ENCODE data around the gene OXLD1. TPM values are rescaled to one million over a fixed set of nuclear protein-coding genes. Genes with fewer than 3 reads are reported as not detected.

OXLD1 gene
- total RNA-seq, 1 donor from 2014 or later, result 31.2 TPM

- Mint-ChIP-seq H3K27ac (ENCODE audit: unreplicated experiment) (peak overlapping the region; percentile 41), H3K4me3 (ENCODE audit: unreplicated experiment) (peak overlapping the region; percentile 79)
Measured at GRCh38 chr17:81713004-81713555, 46.7 kb upstream of the OXLD1 start.

GRCh38 chr17:81712468-81713003, 46.1 kb upstream of the OXLD1 start:
- DNase-seq (ENCODE audit: extremely low spot score, unreplicated experiment), result no peak
- Mint-ChIP-seq H3K9me3 (ENCODE audit: unreplicated experiment) (no peaks in the 10 kb centered on the region), H3K4me3 (ENCODE audit: unreplicated experiment) (peak overlapping the region; percentile 79), H3K4me1 (ENCODE audit: unreplicated experiment) (peaks cover 26% of the 10 kb centered on the region), H3K27me3 (ENCODE audit: unreplicated experiment) (no peaks in the 10 kb centered on the region), H3K27ac (ENCODE audit: unreplicated experiment) (peak overlapping the region; percentile 41), H3K36me3 (ENCODE audit: unreplicated experiment) (no peaks in the 10 kb centered on the region)
- no peak for TF ChIP-seq CTCF (IDR thresholded peaks at IDR 0.05)

More at GRCh38 chr17:81713004-81713555, 46.7 kb upstream of the OXLD1 start:
- TF ChIP-seq CTCF (IDR thresholded peaks at IDR 0.05), result no peak
- no peaks in the 10 kb centered on the region for H3K36me3 Mint-ChIP-seq (ENCODE audit: unreplicated experiment)
- H3K27me3 Mint-ChIP-seq (ENCODE audit: unreplicated experiment), result no peaks in the 10 kb centered on the region
- no peak for DNase-seq (ENCODE audit: extremely low spot score, unreplicated experiment)
- peaks cover 26% of the 10 kb centered on the region for H3K4me1 Mint-ChIP-seq (ENCODE audit: unreplicated experiment)
- no peaks in the 10 kb centered on the region for H3K9me3 Mint-ChIP-seq (ENCODE audit: unreplicated experiment)

- H3K4me3 Mint-ChIP-seq (ENCODE audit: unreplicated experiment), result peak within 1 kb of the TSS; percentile 79
- peaks cover 26% of the 10 kb centered on the region for H3K4me1 Mint-ChIP-seq (ENCODE audit: unreplicated experiment)
- TF ChIP-seq CTCF (IDR thresholded peaks at IDR 0.05), result peak; percentile 13
- peak within 1 kb of the TSS; percentile 68 for H3K27ac Mint-ChIP-seq (ENCODE audit: unreplicated experiment)
- H3K9me3 Mint-ChIP-seq (ENCODE audit: unreplicated experiment), result no peaks in the 10 kb centered on the region
- DNase-seq (ENCODE audit: extremely low spot score, unreplicated experiment), result no peak
- peaks cover under 1% of the 10 kb centered on the region for H3K36me3 Mint-ChIP-seq (ENCODE audit: unreplicated experiment)
- H3K27me3 Mint-ChIP-seq (ENCODE audit: unreplicated experiment), result no peaks in the 10 kb centered on the region
Measured at GRCh38 chr17:81711814-81712467, 45.5 kb upstream of the OXLD1 start, which contains the start of gene SLC25A10. Gene SLC25A10, plus strand, starts transcription at chr17:81712284. Its CDS starts 143 bp downstream, at chr17:81712427.

GRCh38 chr17:81710514-81711308, 44.3 kb upstream of the OXLD1 start:
- peaks cover 26% of the 10 kb centered on the region for H3K4me1 Mint-ChIP-seq (ENCODE audit: unreplicated experiment)
- H3K4me3 Mint-ChIP-seq (ENCODE audit: unreplicated experiment), result peak overlapping the region; percentile 68
- no peaks in the 10 kb centered on the region for H3K9me3 Mint-ChIP-seq (ENCODE audit: unreplicated experiment)
- peaks cover 7% of the 10 kb centered on the region for H3K36me3 Mint-ChIP-seq (ENCODE audit: unreplicated experiment)
- no peak for DNase-seq (ENCODE audit: extremely low spot score, unreplicated experiment)
- H3K27me3 Mint-ChIP-seq (ENCODE audit: unreplicated experiment), result no peaks in the 10 kb centered on the region
- no peak for TF ChIP-seq CTCF (IDR thresholded peaks at IDR 0.05)
- peak overlapping the region; percentile 68 for H3K27ac Mint-ChIP-seq (ENCODE audit: unreplicated experiment)

Data from osteocyte (in vitro differentiated cells).